Lower lobe of right lung (tissue), 2 donors: ENCODE data around the gene NMRK2. TPM values are rescaled to one million over a fixed set of nuclear protein-coding genes. Genes with fewer than 3 reads are reported as not detected.
A peak's percentile ranks its signal among the peaks of the same experiment; 100 is the strongest.

ENCODE experiments used
- ATAC-seq, 2 donors: fragments of 200-7000 bp; cut with Tn5 transposase; one replicate each; pipeline ENCODE4 v1.9.1; 2020 to 2022; ENCODE audit warnings: mild to moderate bottlenecking in 2 of 2, moderate library complexity in 2 of 2
- DNase-seq: peaks from one replicate; pipeline ENCODE4 v3.0.0-alpha.2; 2020
- H3K27ac ChIP-seq: fragments of 200-600 bp; one replicate; pipeline ENCODE4 v1.8.0; 2022
- H3K27me3 ChIP-seq: fragments of 200-600 bp; one replicate; pipeline ENCODE4 v1.8.0; 2022; ENCODE audit warnings: low read depth
- H3K36me3 ChIP-seq: fragments of 200-600 bp; one replicate; pipeline ENCODE4 v1.8.0; 2022; ENCODE audit warnings: mild to moderate bottlenecking
- H3K4me1 ChIP-seq: fragments of 200-600 bp; one replicate; pipeline ENCODE4 v1.8.0; 2022
- H3K4me3 ChIP-seq: fragments of 200-600 bp; one replicate; pipeline ENCODE4 v1.8.0; 2022; ENCODE audit warnings: mild to moderate bottlenecking
- H3K9me3 ChIP-seq: fragments of 200-600 bp; one replicate; pipeline ENCODE4 v1.8.0; 2022
- intact Hi-C: fragments of 100-400 bp; cut with DNase I; formaldehyde crosslinking; loops from one replicate; pipeline ENCODE4 v1.11.0; 2022
- total RNA-seq: library from RNA; stranded (reverse); fragmentation: NEBNext Ultra II Directional; extraction: Animal tissue kit (Norgen Biotek cat#: 25700); gene quantifications from one replicate; pipeline ENCODE4 v1.2.1, GENCODE V29; 2021
- TF ChIP-seq, protein P1 (sequence below): fragments of 200-600 bp; IDR thresholded peaks from one replicate; pipeline ENCODE4 v1.8.0; 2022; ENCODE audit warnings: antibody characterized with exemption, mild to moderate bottlenecking
- donor health status: DM: no; HTN: yes; CAD: no; lungs with severe emphysema.

The NMRK2 gene
- total RNA-seq, 1 donor from 2014 or later = not detected

- TF ChIP-seq, protein P1, sequence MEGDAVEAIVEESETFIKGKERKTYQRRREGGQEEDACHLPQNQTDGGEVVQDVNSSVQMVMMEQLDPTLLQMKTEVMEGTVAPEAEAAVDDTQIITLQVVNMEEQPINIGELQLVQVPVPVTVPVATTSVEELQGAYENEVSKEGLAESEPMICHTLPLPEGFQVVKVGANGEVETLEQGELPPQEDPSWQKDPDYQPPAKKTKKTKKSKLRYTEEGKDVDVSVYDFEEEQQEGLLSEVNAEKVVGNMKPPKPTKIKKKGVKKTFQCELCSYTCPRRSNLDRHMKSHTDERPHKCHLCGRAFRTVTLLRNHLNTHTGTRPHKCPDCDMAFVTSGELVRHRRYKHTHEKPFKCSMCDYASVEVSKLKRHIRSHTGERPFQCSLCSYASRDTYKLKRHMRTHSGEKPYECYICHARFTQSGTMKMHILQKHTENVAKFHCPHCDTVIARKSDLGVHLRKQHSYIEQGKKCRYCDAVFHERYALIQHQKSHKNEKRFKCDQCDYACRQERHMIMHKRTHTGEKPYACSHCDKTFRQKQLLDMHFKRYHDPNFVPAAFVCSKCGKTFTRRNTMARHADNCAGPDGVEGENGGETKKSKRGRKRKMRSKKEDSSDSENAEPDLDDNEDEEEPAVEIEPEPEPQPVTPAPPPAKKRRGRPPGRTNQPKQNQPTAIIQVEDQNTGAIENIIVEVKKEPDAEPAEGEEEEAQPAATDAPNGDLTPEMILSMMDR = no peak
- no peak overlapping the region for H3K27ac ChIP-seq
- H3K4me3 ChIP-seq = no peak overlapping the region
- DNase-seq (no peak), ATAC-seq (peak; percentile 5 to 32)
- H3K27me3 ChIP-seq = no peaks in the 10 kb centered on the region
- H3K9me3 ChIP-seq = no peaks in the 10 kb centered on the region
- peaks cover 4% of the 10 kb centered on the region for H3K4me1 ChIP-seq
- peaks cover 76% of the 10 kb centered on the region for H3K36me3 ChIP-seq
- intact Hi-C loops = no loop called here
Measured at GRCh38 chr19:3977242-3978143, 44.6 kb downstream of the NMRK2 start.

- no peak for DNase-seq
- Histone ChIP-seq H3K36me3 (peaks cover 82% of the 10 kb centered on the region), H3K27me3 (no peaks in the 10 kb centered on the region), H3K4me1 (peaks cover 10% of the 10 kb centered on the region), H3K27ac (no peak overlapping the region), H3K9me3 (no peaks in the 10 kb centered on the region), H3K4me3 (no peak overlapping the region)
- ATAC-seq = no peak
- TF ChIP-seq, protein P1 = no peak
- intact Hi-C loops = no loop called here
Measured at GRCh38 chr19:3978145-3978544, 45.3 kb downstream of the NMRK2 start.

DNA sequence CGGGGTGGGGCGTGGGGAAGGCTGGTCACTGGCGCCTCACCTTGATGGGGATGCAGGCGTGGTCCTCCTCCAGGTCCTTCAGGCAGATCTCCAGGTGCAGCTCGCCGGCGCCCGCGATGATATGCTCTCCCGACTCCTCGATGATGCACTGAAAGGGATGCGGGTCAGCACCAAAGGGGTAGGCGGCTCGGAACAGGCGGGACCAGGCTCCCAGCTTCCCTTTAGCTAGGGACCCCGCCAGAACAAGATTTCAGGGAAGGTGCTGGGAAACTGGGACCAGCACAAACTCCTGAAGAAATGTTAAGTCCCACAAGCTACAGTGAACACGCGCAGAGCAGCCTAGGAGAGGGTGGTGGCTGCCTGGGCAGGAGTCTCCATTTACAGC is 46.4 kb downstream of the NMRK2 start:
- no peak overlapping the region for H3K27ac ChIP-seq
- TF ChIP-seq, protein P1 = no peak
- H3K4me1 ChIP-seq = peaks cover 21% of the 10 kb centered on the region
- H3K27me3 ChIP-seq = no peaks in the 10 kb centered on the region
- peaks cover 94% of the 10 kb centered on the region for H3K36me3 ChIP-seq
- H3K4me3 ChIP-seq = no peak overlapping the region
- no peak for ATAC-seq
- no peaks in the 10 kb centered on the region for H3K9me3 ChIP-seq
- DNase-seq = no peak
- intact Hi-C loops = no loop called here

DNA sequence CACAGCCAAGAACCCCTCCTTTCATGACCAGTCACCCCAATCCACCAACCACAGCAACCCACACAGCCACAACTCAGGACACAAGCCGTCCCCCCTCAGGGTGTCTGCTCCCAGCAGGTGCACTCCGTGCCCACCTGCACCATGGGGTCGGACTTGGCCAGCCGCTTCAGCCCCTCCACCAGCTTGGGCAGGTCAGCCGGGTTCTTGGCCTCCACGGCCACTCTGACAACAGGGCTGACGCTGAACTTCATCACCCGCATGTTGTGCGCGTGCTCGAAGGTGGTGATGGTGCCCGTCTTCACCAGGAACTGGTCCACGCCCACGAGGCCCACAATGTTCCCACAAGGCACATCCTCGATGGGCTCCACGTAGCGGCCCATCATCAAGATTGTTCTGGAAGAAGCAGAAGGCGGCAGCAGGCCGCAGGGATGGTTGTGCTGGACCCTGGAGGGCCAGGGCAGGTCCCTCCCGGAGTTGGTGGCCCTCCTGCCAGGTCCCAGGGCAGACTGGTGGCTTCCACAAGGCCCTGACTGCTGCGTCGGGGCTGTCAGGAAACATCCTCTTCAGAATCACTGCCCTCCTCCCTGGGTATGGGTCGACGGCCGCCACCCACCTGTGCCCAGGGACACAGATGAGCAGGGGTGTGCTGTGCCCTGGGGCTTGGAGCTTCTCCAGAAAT is 46.9 kb downstream of the NMRK2 start:
- intact Hi-C loops = no loop called here
- DNase-seq (no peak), ATAC-seq (no peak)
- no peaks in the 10 kb centered on the region for H3K9me3 ChIP-seq
- no peak overlapping the region for H3K4me3 ChIP-seq
- H3K27me3 ChIP-seq = no peaks in the 10 kb centered on the region
- TF ChIP-seq, protein P1 = no peak
- H3K27ac ChIP-seq = no peak overlapping the region
- peaks cover 96% of the 10 kb centered on the region for H3K36me3 ChIP-seq
- peaks cover 23% of the 10 kb centered on the region for H3K4me1 ChIP-seq

- Histone ChIP-seq H3K27me3 (no peaks in the 10 kb centered on the region), H3K9me3 (no peaks in the 10 kb centered on the region), H3K27ac (no peak overlapping the region), H3K4me3 (no peak overlapping the region), H3K36me3 (peaks cover 89% of the 10 kb centered on the region), H3K4me1 (peaks cover 25% of the 10 kb centered on the region)
- ATAC-seq = no peak
- intact Hi-C loops = no loop called here
- TF ChIP-seq, protein P1 = no peak
- DNase-seq = no peak
Measured at GRCh38 chr19:3980353-3981251, 47.7 kb downstream of the NMRK2 start.
